ENCODE results near the gene MEI1.

The MEI1 gene

DNA sequence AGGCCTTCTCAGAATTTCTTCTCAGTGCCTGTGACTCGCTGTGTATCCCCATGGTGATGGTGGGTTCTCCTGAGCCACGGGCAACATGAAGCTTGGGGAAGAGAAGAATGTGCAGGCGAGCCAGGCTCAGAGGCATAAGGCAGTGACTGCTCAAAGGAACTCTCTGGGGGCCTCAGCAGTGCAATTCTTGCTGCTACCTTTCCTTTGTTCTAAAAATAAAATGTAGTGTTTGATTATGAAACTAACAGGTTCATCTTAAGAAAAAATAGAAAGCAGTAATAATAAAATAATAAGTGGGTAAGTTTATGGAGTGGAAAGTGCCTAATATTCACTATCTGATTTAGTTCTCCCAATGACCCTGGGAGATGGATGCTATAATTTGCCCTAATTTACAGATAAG, 46.7 kb downstream of the MEI1 start:
- DNase-seq (ENCODE audit: low spot score): no peak

GRCh38 chr22:41746567-41747400, 47.5 kb downstream of the MEI1 start:
- peak; percentile 92 for DNase-seq (ENCODE audit: low spot score)

DNA sequence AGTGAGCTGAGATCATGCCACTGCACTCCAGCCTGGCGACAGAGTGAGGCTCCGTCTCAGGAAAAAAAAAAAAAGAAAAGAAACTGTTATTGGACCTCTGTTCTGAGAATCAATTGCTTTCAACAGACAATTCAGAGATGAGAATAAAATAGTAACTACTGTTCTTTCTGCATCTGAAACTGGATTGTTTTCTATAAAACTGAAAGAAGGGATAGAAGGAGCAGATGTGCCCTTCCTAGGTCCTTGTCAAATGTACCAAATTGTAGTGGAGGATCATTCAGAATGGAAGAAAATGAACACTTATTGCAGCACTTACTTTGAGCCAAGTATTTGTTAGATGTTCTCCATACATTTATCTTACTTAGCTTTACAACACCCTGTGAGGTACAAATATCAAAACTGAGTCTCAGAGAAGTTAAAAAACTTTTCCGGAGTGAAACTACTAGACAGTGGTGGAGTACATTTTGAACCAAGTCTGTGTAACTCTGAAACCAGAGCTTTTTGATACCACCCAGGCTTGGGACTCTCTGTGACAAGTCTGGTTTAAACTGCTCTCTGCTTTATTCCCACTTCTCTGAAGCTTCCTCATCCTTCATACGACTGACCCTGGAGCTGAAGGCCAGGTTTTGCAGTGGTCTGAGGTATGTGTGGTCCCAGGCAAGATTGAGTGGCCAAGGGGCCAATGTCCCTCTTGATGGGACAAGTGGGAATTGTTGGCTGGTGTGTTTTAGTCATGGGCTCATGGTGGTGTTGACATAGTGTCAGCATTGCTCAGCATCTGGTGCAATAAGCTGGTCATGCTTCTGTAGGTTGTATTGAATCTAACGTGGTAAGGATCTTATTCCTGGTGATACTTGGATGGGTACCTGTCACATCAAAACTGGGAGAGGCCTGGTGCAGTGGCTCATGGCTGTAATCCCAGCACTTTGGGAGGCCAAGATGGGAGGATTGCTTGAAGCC, 53.0 kb downstream of the MEI1 start:
- DNase-seq (ENCODE audit: low spot score): no peak

DNA sequence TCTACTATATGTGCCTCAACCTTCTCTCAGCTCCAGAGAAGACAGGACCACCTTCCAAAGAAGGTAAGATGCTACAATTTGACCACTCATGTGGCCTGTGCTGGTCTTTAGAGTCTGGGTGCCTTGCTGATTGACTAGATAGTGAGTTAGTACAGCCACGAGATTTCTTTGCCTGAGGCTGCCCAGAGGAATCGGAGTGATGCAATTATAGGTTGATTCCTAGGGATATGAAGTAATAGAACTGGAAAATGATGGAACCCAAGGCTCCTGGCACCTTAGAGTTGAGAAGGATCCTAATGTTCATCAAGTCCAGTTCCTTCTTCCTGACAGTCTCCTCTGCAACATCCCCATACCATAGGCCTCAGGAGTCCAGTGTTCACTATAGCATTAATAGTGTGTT, 54.7 kb downstream of the MEI1 start:
- no peak for DNase-seq (ENCODE audit: low spot score)

- no peak for DNase-seq (ENCODE audit: low spot score)
Observed at GRCh38 chr22:41757502-41757901, 58.2 kb downstream of the MEI1 start.

DNA sequence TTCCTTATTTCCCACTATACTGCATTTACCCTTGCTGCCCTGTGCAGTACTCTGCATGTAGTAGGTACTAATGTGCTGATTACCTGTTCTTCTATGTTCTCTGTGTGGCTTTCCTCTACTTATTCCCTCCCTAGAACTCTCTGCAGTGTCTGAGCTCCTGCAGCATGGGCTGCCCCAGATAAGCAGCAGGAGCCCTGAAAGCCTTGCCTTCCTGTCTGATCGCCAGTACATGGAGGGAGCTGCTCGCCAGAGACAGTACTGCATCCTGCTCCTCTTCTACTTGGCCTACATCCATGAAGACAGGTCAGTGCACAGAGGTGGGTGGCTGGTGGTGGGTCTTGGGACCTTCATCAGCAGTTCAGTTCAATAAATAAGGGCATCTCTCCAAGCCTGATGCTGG, 58.9 kb downstream of the MEI1 start:
- DNase-seq (ENCODE audit: low spot score): no peak

DNA sequence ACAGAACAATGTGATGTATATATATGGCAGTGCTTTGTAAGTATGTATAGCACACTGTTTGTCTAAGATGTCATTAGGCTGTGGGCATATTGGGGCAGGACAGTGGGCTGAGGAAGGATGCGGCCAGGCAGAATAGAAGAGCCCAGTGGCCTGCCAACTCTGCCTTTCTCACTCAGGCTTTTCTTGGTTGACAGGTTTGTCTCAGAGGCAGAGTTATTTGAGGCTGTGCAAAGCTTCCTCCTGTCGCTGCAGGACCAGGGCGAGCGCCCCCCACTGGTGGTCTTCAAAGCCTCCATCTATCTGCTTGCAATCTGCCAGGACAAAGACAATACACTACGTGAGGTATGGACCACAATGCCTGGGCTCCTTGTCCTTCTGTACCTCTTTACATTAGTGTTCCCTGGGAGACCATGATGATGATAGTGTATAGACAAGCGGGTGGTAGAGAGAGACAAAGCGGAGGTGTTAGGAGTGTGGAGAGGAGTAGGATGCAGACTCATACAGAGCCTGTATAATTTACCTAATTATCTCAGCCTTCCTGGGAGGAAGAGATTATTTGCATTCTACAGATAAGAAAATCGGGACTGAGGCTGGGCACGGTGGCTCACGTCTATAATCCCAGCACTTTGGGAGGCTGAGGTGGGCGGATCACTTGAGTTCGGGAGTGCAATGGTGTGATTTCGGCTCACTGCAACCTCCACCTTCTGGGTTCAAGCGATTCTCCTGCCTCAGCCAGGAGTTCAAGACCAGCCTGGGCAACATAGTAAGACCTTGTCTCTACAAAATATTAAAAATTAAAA, 63.9 kb downstream of the MEI1 start:
- no peak for DNase-seq (ENCODE audit: low spot score)

DNA sequence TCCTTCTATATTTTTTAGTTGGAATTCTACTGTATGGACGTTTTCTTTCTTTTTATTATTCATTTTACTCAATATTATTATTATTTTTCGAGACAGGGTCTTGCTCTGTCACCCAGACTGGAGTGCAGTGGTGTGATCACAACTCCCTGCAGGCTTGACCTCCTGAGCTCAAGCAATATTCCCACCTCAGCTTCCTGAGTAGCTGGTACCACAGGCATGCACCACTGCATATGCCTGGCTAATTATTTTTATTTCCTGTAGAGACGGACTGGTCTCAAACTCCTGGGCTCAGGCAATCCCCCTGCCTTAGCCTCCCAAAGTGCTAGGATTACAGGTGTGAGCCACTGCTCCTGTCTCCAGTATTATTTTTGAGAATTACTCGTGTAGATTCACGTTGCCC, 67.2 kb downstream of the MEI1 start:
- no peak for DNase-seq (ENCODE audit: low spot score)

- peak; percentile 46 for DNase-seq (ENCODE audit: low spot score)
Observed at GRCh38 chr22:41768430-41768829, 69.1 kb downstream of the MEI1 start.

- DNase-seq (ENCODE audit: low spot score): peak; percentile 40
Observed at GRCh38 chr22:41770715-41771468, 71.6 kb downstream of the MEI1 start.

DNA sequence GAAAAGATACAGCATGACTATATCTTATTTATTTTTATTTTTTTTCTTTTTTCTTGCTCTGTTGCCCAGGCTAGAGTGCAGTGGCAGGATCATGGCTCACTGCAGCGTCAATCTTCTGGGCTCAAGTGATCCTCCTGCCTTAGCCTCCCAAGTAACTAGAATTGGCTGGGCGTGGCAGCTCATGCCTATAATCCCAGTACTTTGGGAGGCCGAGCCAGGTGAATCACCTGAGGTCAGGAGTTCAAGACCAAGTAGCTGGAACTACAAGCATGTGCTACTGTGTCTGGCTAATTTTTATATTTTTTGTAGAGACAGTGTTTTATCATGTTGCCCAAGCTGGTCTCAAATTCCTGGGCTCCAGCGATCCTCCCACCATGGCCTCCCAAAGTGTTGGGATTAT, 72.9 kb downstream of the MEI1 start:
- DNase-seq (ENCODE audit: low spot score): no peak

- DNase-seq (ENCODE audit: low spot score): no peak
Observed at GRCh38 chr22:41772645-41773044, 73.3 kb downstream of the MEI1 start.

- DNase-seq (ENCODE audit: low spot score): no peak
Observed at GRCh38 chr22:41775338-41775737, 76.0 kb downstream of the MEI1 start.

DNA sequence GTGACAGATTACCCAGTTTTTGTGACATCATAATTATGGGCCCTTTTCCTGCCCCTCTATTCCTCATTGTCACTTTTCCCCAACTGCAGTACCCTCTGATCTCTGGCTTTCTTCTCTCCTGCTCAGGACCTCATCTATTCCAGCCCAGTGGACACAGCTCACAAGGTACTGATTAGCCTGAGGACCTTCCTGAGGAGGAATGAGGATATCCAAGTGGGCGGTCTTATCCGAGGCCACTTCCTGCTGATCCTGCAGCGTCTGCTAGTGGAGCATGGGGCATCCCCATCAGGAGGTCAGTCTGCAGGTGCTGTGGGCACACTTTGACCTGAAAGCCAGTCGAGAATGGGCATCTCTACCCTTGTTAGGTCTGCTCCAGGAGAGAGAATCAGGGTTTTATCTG, 76.7 kb downstream of the MEI1 start:
- DNase-seq (ENCODE audit: low spot score): no peak

- no peak for DNase-seq (ENCODE audit: low spot score)
Observed at GRCh38 chr22:41776381-41776780, 77.1 kb downstream of the MEI1 start.

GRCh38 chr22:41777749-41778425, 78.6 kb downstream of the MEI1 start:
- no peak for DNase-seq (ENCODE audit: low spot score)

DNA sequence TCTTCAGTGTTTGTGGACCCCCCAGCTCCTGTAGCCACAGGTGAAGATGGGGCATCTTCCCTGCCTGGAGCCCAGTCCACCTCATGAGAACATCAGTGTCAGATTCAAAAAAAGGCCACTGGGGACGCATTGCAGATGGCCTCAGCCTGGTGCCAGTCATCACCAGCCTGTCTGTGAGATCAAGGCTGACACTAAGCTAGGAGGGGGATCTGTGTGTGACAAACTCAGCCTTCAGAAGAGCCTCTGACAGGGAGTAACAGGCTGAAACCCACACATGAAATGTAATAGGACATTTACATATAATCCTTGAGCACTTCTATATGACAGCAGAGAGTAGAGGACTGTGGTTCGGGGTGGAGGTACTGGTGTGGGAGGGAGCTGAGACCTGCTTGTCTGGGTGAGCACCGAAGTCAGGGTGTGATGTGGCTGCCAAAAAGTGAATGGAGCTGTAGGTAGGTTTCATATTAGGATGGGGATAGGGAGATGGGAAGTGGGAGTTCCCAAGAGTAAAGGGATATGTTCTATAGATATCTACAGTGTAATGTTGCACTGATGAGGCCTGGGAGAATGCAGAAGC, 80.7 kb downstream of the MEI1 start:
- no peak for DNase-seq (ENCODE audit: low spot score)

DNA sequence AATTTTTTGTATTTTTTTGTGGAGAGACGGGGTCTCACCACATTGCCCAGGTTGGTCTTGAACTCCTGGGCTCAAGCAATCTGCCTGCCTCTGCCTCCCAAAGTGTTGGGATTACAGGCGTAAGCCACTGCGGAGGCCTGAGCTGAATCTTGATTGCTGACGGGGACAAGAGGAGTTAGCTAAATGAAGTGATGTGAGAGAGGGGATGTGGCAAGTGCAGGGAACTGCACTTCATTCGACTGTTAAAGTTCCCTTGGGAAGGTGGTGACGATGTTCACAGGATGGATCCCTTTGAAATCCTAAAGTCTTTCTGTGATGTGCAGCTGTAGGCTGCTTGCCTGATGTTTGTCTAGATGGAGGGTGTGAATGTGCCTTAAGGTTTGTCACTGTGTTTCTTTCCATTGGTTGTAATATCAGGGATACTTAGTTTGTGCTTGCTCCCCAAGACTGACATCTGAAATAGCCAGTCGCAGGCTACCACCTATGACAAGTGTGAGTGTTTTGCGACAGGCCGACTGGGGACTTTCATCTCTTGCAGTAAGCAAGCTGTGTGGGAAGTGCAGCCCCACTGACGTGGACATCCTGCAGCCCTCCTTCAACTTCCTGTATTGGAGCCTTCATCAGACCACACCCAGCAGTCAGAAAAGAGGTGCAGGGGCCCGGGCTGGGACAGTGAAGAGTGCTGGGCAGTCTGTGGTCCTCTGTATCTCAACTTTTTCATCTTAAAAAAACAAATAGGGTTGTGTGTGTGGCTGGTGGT, 81.6 kb downstream of the MEI1 start:
- DNase-seq (ENCODE audit: low spot score): no peak

GRCh38 chr22:41781507-41781906, 82.2 kb downstream of the MEI1 start:
- DNase-seq (ENCODE audit: low spot score): no peak

GRCh38 chr22:41782316-41782715, 83.0 kb downstream of the MEI1 start:
- no peak for DNase-seq (ENCODE audit: low spot score)
